ENCODE data around the gene SPOPL. TPM values are rescaled to one million over a fixed set of nuclear protein-coding genes. Genes with fewer than 3 reads are reported as not detected.

Gene SPOPL
- total RNA-seq, 1 experiment from 2014 or later = 21.0 TPM

- H3K36me3 ChIP-seq (ENCODE audit: low read depth) = no peaks in the 10 kb centered on the region
- no peaks in the 10 kb centered on the region for H3K79me2 ChIP-seq (ENCODE audit: low read depth)
- no peak overlapping the region for H2AFZ ChIP-seq
- H3K27me3 ChIP-seq (ENCODE audit: insufficient read depth, low read depth) = no peaks in the 10 kb centered on the region
- no TSS peak for BruUV-seq (replicated peaks)
- CTCF ChIA-PET = no interaction called here
- no peaks in the 10 kb centered on the region for H3K9me3 ChIP-seq (ENCODE audit: insufficient read depth, low read depth)
- H3K4me3 ChIP-seq = no peak overlapping the region
- H3K4me2 ChIP-seq = no peak overlapping the region
- H4K20me1 ChIP-seq (ENCODE audit: insufficient read depth) = no peaks in the 10 kb centered on the region
- POLR2A ChIA-PET (ENCODE audit: unreplicated experiment) = no interaction called here
- no peak overlapping the region for H3K27ac ChIP-seq
- intact Hi-C loops (cut with micrococcal nuclease; ENCODE audit: unreplicated experiment) = loop anchor here (2.0 kb wide), 1 partner anchor 69 kb away; no protein-coding TSS in a partner anchor
- TF ChIP-seq CTCF (conservative IDR thresholded peaks at IDR 0.05) (no peak), EZH2 (IDR thresholded peaks at IDR 0.05; ENCODE audit: low read depth) (no peak)
- no peak for DNase-seq
- no peaks in the 10 kb centered on the region for H3K4me1 ChIP-seq (replicated peaks; ENCODE audit: insufficient read depth)
- no peaks in the 10 kb centered on the region for H3K9me2 ChIP-seq (ENCODE audit: insufficient read depth)
- no peaks in the 10 kb centered on the region for H3F3A ChIP-seq (ENCODE audit: insufficient read depth, low read depth)
Observed at GRCh38 chr2:138607746-138608145, 106.2 kb downstream of the SPOPL start.

- intact Hi-C loops (cut with micrococcal nuclease; ENCODE audit: unreplicated experiment) = no loop called here
- ChIA-PET POLR2A (ENCODE audit: unreplicated experiment) (no interaction called here), CTCF (no interaction called here)
- Histone ChIP-seq H3K27ac (no peak overlapping the region), H3K36me3 (ENCODE audit: low read depth) (no peaks in the 10 kb centered on the region), H3K4me3 (no peak overlapping the region), H3K9me2 (ENCODE audit: insufficient read depth) (no peaks in the 10 kb centered on the region), H3K27me3 (ENCODE audit: insufficient read depth, low read depth) (no peaks in the 10 kb centered on the region), H3K4me2 (no peak overlapping the region), H2AFZ (no peak overlapping the region), H4K20me1 (ENCODE audit: insufficient read depth) (no peaks in the 10 kb centered on the region), H3K79me2 (ENCODE audit: low read depth) (no peaks in the 10 kb centered on the region), H3K4me1 (replicated peaks; ENCODE audit: insufficient read depth) (no peaks in the 10 kb centered on the region), H3F3A (ENCODE audit: insufficient read depth, low read depth) (no peaks in the 10 kb centered on the region), H3K9me3 (ENCODE audit: insufficient read depth, low read depth) (no peaks in the 10 kb centered on the region)
- DNase-seq = no peak
- no TSS peak for BruUV-seq (replicated peaks)
- TF ChIP-seq EZH2 (IDR thresholded peaks at IDR 0.05; ENCODE audit: low read depth) (no peak), CTCF (conservative IDR thresholded peaks at IDR 0.05) (no peak)
Observed at GRCh38 chr2:138609446-138609845, 107.9 kb downstream of the SPOPL start.

- BruUV-seq (replicated peaks) = no TSS peak
- H3K79me2 ChIP-seq (ENCODE audit: low read depth) = no peaks in the 10 kb centered on the region
- intact Hi-C loops (cut with micrococcal nuclease; ENCODE audit: unreplicated experiment) = no loop called here
Observed at GRCh38 chr2:138610201-138610953, 108.8 kb downstream of the SPOPL start.

More at GRCh38 chr2:138610201-138610953, 108.8 kb downstream of the SPOPL start:
- no peaks in the 10 kb centered on the region for H3K27me3 ChIP-seq (ENCODE audit: insufficient read depth, low read depth)
- no peak overlapping the region for H3K4me3 ChIP-seq
- H3K27ac ChIP-seq = no peak overlapping the region
- no peak overlapping the region for H2AFZ ChIP-seq
- DNase-seq = no peak
- POLR2A ChIA-PET (ENCODE audit: unreplicated experiment) = no interaction called here
- no peak overlapping the region for H3K4me2 ChIP-seq
- CTCF ChIA-PET = no interaction called here
- no peak for TF ChIP-seq CTCF (conservative IDR thresholded peaks at IDR 0.05)
- TF ChIP-seq EZH2 (IDR thresholded peaks at IDR 0.05; ENCODE audit: low read depth) = no peak
- H3K4me1 ChIP-seq (replicated peaks; ENCODE audit: insufficient read depth) = no peaks in the 10 kb centered on the region
- no peaks in the 10 kb centered on the region for H3K9me2 ChIP-seq (ENCODE audit: insufficient read depth)
- no peaks in the 10 kb centered on the region for H3K9me3 ChIP-seq (ENCODE audit: insufficient read depth, low read depth)
- H3F3A ChIP-seq (ENCODE audit: insufficient read depth, low read depth) = no peaks in the 10 kb centered on the region
- no peaks in the 10 kb centered on the region for H4K20me1 ChIP-seq (ENCODE audit: insufficient read depth)
- no peaks in the 10 kb centered on the region for H3K36me3 ChIP-seq (ENCODE audit: low read depth)

Measured in PC-9 (cell line).